Inflammatory macrophage treated with lipopolysaccharide for 4 hours (primary cell): ENCODE results near the gene METTL24.

Experiments
- DNase-seq: peaks from one replicate; pipeline ENCODE4 v3.0.0-alpha.2; 2020

Gene METTL24, protein sequence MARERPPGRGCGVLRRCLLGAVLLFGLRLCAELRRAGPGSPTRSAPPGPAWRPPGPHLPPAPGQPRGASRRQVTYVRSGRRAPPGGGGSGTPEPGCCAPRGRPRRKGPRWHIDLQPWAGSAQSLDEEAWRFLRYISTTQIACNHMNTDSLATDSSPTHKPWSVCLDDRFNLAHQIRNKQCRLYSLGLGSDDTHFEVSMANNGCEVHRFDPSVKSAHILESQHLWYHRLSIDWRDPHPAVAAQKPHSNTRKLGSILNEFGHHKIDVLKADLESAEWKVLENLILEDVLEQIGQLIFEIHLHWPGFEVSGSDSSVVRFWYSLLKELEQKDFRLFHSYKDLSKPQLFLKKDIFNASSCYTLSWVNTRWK

DNA sequence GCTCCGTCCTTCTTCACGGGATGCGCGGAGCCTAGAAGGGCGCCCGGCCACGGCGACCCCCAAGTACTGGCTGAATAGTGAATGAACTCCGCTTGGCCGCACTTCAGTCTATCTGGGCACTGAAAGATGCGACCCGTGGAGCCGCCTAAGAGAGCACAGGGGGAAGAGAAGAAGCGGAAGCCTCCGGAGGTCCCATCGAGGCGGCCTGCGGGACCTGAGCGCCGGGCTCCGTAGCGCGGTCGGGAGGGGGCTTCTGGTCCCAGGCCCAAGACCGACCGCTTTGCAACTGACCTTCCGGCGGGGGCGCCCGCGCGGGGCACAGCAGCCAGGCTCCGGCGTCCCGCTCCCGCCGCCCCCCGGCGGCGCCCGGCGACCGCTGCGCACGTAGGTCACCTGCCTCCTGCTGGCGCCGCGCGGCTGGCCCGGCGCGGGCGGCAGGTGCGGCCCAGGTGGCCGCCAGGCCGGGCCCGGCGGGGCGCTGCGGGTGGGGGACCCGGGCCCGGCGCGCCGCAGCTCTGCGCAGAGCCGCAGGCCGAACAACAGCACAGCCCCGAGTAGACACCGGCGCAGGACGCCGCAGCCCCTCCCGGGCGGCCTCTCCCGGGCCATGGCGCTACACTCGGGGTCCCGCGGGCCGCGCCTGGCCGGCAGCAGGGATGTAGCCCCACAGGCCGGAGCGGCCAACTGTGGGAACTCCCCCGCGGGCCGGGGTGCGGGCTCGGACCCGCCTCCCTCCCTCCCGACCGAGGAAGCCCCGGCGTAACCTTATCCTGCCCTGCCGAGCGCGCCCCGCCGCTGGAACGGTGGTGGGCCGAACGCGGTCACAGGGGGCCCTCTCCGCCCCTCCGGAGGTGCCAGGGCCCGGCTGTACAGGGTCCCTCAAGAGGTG, at the start of gene METTL24:
METTL24 (minus strand) TSS at position 686 of the 889 bp plus-strand sequence; CDS start at position 609, 77 bp downstream.
- peak; percentile 19 for DNase-seq

DNA sequence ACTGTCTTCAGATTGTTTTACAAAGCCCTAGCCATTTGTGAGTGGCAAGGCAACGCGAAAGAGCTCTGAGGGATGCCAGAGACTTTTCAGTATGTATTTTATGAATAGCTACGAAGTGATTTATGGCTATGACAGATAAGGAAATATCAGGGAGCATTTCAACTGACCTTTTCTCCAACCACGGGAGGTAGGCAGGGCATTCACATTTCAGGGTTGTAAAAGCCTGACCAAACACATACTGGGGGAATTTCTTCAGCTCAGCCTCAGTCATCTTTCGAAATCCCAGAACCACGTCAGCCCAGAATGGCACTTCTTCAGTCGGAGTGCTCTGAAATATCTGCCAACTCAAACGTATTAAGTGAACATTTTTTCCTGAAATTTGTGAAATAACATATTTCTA, 46.5 kb upstream of the METTL24 start:
- peak; percentile 81 for DNase-seq

DNA sequence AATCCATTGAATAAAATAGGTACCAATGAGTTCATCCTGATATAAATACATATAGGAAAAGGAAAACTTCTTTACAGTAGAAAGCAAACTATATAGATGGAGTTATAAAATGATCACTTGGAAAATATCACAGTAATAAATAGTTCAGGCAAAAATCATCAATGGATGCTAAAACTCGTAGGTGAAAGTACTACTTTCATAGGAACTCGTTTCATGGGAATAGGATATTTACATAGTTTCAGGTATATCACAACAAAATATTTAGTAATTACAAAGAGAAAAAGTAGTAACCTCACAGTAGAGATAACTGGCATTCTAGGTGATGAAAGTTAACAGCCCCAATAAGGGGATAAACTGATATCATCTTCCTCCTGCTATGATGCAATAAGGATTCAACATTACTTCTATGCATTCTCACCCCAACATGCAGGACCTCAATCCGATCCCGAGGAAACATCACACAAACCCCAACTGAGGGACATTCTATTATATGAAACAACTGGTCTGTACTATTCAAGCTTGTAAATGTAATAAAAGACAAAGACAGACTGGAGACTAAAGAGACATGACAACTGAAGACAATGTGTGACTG, 43.5 kb upstream of the METTL24 start:
- no peak for DNase-seq

DNA sequence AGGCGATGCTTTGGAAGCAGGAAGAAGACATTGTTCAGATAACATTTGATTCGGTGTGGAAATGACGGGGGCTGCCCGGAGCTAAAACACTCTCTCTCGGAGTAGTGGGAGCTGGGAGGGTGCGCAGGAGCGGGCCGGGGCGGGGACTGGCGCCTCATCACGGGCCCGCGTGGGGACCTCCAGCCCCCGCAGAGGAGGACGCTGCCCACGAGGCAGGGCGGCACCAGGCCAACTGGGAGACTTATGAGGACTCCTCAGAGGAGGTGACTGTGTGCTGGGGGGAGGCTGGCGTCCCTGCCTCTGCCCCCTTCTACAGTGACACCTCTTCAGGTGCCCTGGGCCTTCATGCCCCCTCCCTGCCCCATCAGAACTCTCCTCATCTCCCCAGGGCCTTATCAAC, 42.1 kb upstream of the METTL24 start:
- DNase-seq = no peak

DNA sequence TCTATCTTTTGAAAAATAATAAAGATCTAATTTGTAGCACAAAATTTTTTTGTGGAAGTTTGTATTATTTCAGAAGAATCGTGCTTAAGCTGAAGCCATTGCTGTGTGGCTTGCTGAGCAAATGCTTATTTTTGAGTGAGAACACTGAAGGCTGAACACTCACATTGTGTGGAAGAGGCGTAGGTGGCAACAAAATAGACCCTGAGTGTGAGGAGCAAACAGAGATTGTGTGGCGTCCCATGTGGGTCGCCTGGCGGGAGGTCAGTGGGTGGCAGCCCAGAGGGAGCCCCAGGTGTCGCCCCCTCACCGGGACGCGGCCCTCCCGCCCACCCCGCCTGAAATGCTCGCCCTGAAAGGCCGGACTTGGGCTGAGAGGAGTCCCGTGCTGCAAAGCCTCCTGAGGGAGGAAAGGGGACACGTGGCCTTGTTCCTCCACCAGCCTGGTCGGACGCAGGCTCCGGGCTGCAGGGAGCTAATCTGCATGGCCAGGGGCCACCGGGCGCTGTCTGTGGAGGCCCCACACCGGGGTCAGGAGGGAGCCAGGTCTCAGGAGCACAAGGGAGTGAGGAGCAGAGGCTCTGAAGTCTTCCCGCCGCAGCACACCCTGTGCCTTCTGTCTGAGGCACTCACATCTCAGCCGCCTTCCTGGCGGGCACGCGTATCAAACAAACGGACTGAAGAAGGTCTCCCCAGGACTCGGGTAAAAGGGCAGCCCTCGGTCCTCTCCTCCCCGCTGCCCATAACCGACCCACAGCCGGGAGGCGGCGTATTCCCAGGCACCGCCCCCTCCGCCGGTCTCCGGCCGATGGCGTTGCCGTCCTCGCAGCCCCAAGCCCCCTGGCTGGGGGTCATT, 41.3 kb upstream of the METTL24 start:
- DNase-seq = no peak

DNA sequence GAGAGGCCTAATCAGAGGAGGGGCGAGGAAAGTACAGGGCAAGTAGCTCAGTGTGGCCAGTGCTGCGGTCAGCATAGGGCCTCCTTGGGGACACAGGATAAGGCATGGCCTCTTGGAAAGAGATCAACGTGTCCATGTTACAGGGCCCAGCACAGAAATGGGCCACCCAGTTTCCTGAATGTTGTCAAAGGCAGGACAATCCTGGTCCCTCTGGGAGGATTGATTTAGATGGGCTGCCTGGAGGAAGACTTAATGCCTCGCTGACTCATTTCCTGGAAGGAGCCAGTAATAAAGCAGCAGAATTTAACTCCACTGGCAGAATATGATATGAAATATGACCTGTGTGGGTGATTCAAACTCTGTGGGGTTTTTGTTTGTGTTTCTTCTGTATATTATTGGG, 40.6 kb upstream of the METTL24 start:
- DNase-seq = no peak

DNA sequence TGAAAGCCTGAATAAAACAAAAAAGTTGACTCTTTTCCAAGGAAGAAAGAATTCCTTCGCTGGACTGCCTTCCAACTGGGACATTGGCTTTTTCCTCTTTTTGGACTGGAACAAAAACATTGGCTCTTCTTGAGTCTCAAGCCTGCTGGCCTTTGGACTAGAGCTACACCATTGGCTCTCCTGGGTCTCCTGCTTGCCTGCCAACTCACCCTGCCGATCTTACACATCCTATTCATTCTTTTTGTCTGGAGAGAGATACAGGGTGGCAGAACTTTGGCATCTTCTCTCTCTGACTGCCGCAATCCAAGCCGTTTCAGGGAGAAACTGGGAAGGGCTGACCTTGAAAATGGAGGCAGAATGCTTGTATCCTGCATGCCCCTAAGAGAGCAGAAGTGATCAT, 37.1 kb upstream of the METTL24 start:
- no peak for DNase-seq

DNA sequence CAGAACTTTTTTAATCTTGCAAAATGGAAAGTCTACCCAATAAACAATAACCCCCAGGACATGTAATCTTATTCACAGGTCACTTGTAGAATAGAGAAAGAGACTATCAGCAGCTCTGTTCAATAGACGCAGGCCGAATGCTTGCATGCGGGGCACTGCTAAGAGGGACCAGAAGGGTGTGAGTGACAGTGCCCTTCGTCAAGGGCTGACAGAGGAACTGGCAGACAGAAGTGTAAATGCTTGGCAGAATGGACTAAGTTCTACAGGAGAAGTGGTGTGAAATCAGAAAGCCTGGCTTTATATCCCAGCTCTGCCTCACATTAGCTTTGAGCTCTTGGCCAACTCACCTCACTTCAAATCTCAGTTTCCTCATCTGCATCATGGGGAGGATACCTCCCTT, 36.3 kb upstream of the METTL24 start:
- DNase-seq = no peak

DNA sequence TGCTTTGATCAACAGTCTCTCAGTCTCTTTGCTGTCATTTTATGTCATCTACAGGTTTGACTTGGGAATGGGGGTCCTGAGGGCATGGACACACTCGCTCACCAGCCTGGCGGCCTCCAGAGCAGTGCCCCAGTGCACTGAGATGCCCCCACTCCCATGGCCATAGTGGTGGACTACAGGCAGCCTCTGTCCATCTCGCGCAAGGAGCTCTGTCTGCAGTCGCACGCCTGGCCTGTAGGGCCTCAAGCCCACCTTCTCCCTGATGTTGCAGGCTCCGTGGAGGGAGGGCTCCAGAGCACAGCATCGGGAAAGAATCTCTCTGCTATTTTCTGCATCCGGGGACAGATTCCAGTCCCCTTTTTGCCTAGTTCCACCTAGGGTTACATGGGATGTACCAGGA, 34.6 kb upstream of the METTL24 start:
- DNase-seq = no peak

DNA sequence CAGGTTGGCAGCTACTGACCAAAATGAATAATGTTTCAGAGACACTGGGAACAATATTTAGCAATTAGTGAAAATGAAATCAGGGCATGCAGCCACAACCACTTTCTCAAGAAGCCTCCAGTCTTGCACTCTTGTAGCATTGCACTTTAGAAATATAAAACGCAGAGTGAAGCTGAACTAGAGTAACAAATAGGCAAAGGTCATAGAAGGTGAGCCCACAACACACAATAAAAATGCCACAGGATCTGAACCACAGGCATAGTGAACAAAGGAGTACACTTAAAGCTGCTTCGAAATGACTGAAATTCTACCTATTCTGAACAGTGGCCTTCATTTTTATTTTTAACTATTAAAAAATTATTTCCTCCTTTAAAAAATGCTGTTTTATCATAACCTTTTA, 32.3 kb upstream of the METTL24 start:
- DNase-seq = no peak

DNA sequence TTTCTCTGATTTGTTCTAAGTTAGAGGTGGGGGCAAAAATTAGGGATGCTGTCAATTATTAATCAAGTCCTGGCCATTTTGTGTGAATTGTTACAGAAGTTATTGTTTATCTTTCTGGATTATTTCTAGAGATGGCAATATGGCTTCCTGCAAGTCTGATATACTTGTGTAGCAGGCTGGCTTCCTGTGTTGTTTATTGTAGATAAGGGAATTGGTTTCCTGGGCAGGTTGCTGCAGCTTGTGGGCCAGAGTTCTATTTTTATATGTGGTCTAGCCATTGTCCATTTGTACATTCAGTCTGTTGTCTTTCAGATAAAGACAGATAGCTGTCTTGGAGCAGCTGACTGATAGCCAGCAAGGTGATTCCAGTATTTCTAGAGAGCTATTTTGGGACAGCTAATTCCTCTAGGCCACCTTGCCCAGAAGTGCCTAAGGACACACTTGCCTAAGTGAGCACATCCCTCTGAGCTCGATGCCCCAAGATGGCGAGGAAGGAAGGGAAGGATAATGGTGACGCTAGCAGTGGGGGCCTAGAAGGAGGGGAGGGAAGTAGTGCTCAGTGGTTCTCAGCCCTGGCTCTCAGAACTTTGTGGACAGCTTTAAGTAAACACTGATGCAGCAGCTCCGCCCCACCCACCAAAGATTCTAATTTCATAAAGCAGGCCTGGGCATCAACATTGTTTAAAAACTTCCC, 31.7 kb upstream of the METTL24 start:
- no peak for DNase-seq

DNA sequence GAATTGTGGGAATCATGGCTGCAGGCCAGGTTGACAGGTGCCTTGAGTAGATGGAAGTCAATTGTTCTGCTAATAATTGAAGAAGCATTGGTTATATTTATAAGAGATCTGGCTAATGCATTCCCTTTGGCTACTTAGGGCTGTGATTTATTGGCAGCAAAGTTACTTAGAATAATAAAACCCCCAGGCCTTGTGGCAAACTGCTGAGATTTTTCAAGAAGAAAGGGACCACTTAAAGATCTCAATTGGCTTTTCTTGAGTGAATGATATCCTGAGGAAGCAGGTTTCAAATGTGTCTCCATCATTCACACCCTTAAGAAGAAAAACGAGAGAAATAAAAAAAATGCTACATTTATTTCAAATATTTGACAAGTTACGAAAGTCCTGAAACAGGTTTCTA, 29.8 kb upstream of the METTL24 start:
- DNase-seq = no peak

DNA sequence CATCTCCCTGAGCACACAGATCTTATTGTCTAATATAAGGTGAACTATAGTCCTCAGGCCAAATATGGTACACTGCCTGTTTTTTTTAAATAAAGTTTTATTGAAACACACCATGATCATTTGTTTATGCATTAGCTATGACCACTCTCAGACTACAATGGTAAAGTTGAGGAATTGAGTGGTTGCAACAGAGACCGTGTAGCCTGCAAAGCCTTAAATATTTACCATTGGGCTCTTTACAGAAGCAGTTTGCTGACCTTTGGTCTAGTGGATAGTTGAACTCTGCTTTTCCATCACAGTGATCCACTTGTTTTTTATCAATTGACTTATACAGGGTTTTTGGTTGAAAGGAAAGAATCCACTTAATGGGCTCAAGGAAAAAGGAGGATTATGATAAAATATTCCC, 27.3 kb upstream of the METTL24 start:
- no peak for DNase-seq

DNA sequence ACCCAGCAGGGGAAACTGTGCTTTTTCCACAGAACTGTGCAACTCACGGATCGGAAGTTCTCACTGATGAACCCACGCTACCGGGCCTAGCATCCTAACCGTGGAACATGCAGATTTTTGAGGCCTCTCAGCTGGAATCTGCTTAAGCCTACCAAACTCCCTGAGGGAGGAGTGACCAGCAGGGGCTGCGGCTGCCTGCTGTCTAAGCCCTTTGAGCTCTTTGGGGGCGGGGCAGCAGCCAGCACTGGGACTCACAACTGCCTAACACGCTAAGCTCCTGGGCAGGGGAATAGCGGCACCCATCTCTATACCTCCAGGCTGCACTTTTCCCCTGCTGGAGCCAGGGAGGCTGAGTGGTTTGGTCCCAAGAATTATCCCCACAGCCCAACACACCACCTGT, 20.4 kb upstream of the METTL24 start:
- DNase-seq = no peak

DNA sequence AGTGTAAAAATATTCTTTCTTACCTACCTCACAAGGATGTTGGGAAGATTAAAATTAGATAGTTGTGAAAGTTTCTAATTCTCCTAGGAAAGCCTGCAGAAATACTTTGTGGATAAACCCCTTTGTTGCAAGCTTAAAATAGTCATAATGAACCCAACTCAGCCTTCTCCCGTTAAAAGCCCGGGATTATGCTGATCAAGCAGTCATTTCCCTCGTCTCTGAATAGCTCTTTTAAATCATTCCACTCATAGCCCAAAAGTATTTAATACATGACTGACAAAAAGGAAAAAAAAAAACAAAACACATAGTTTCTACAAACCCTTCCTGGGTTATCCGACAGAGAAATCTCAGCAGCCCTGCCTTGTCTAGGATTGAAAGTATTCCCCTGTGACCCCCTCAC, 10.9 kb upstream of the METTL24 start:
- DNase-seq = no peak

DNA sequence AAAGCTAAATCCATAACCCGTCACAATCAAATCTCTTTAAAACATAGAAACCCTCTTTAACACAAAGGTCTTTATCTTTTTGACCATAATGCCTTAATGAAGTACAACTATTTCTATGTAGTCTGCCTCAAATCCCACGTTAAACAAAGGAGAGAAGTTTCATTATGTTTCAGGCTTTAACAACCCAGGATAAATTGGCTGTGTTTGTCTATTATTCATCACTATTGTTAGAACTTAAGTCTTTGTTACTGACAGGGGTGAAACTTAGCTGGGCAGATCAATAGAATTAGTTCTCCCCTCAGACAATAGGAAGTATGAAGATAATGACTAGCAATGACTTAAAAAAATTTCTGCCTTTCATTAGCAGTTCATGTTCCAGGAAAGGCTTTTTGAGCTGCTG, 10.1 kb upstream of the METTL24 start:
- no peak for DNase-seq

DNA sequence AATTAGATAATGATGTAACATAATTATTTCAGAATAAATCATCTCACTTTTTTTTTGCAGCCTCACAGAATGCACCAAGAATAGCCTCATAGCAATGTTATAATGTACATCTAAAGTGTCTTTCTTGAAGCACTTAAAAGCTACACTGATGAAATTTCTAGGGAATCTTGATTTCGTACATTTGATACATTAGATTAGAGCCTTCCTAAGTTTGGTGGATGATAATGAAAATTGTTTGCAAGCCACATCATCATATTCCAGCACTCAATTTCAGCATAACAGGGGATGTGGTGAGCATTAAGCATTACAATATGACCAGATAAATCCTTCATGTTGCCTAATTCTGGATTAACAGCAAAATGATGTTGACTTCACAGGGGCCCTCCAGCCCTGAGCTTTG, 9.7 kb upstream of the METTL24 start:
- no peak for DNase-seq

DNA sequence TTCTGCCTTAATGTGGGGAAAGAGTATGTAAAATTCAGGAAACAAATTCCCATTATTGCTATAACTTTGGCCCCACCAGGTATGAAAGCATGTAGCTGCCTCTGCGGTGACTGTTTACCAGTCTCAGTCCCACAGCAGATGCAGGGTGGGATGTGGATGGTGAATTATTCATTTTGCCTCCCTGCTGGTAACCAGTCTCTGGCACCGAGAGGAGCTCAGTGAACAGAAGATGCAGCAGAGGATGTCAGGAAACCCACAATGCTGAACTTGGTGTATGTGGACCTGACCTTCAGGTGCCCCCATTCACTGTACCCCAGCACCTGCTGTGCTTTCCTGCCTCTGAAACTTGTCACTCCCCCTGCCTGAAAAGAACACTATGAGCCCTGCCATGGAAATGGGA, 8.8 kb upstream of the METTL24 start:
- no peak for DNase-seq

DNA sequence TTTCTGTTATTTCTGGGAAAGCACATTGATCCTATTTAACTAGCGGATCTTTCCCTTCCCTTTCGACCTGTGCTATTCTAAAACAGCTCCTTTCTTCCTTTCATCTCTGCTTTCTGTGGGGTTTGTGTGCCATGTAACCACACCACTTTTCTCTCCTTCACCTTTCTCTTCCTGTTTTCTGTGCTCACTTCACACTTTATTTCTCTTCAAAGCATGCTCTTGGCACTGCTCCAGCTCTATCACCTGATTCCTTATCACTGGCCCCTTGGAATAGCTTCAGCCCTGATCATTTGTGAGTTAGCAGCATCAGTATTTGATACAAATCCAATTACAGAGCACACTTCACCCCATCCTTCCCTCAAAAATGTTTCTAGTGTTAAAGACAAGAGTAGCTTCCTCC, 8.1 kb upstream of the METTL24 start:
- no peak for DNase-seq

DNA sequence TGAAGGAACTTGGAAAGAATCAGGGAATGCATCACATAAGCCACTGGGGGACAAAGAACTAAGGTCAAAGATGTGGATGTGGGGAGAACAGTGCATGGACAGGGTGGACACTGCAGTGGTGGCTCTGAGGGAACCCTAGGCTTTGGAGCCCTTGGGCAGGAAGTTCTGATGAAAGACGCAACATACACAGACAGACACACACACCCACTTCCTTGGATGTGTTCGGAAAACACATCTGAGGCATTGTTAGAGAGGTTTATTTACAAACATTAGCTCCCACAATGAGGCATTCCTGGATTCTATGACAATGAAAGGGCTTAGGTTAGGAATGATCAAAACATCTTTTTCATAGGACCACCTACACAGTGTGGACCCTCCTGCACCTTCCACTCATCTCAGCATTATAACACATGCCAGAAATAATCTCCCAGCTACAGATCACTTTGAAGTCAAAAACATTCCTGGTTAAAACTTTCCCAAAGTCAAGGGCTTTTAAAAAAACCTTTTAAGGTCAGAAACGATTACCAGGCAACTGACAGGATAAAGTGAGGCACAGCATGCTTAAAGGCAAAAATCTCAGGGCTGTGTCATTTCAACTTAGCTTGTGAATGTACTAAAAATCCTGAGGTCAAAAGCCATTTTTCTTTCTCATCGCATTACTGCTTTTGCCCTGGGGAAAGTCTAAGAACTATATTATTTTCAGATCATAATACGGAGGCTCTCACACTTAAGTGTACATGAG, 6.4 kb upstream of the METTL24 start:
- no peak for DNase-seq

DNA sequence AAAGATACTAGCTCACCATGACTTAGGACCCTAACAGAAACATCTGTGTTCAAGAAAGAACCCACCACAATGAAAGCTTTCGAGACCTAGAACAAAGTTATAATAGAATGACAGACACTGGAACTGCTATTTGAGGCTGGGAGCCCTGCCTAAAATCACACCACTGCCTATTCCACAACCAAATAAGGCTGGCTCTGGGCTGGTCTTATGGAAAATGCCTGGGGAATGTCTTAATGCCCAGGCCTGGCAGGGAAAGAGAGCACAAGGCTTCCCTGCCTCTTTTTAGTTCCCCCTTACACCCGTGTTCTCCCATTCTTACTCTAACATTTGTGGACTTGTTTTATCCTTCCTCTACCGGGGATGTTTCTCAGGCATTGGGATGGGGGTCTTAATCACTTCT, 5.6 kb upstream of the METTL24 start:
- DNase-seq = no peak

DNA sequence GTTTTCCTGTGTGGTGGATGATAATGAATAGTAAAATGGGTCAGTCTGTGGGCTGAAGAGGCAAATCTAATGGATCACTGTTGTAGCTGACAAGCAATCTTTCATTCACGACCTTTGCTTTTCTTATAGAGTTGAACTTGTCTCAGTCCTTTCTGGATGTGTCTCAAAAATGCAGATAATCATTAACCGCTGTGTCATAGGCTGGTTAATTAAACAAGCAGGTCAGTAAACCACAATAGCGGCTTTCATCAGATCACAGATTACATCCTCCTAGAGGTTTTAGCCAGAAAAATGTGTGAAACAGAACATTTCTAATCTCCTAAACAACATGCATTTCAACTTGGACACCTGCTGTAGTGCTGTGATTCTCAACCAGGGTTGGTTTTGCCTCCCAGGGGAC, 2.5 kb upstream of the METTL24 start:
- no peak for DNase-seq
